Central memory CD4-positive, alpha-beta T cell (primary cell): ENCODE measurements around the gene HOXA4.

Experiments
- DNase-seq: peaks from one replicate; pipeline ENCODE4 v3.0.0; 2022

HOXA4 gene

DNA sequence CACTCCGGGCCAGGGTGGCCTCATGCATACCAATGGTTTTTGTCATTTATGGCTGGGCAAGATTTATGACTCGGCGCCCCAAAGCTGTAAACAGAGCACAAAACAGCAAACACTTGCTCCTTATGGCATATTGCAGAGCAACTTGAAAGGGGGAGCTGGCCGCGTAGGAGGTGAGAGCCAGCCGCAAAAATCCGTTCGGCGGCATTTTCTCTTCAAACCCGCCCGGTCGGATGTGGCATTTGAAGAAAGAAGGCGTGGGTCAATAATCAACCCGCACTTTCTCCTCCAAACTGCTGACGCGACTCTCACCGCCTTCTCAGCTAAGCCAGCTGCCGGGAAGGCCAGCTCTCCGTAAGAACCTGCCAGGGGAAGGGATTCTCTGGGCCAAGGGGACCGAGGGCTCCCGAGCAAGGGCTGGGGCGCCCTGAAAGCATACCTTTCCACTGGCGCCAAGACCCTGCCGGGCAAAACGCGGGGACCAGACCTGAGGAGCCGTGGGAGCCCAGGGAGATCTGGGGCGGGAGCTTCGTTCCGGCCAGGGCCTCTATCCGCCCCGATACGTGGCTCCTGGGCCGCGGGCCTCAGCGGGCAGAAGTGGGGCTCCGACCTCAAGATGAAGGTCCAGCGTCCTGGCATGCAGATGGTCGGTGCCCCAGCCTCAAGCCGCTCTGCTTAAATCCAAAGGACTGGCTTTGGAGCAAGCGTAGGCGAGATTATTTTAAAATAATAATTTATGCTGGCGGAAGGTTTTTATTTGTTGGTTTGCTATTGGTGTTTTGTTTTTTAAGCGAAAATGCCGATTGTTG, 15.1 kb downstream of the HOXA4 start:
- no peak for DNase-seq

DNA sequence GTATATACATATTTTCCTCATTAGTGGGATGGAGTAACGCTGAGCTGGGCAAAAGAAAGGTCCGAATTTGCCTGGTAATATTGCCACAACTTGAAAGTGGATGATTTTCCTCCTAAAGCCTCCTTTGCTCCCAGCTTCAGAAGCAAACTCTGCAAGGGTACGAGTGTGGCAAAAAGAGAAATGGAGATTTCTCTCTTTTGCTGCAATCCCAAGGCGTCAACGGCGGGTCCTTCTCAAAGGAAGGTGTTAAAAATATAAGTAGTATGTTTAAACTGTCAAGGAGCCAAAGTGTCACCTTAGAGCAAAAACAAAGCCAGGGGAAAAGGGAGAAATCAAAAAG, 15.7 kb downstream of the HOXA4 start:
- no peak for DNase-seq

DNA sequence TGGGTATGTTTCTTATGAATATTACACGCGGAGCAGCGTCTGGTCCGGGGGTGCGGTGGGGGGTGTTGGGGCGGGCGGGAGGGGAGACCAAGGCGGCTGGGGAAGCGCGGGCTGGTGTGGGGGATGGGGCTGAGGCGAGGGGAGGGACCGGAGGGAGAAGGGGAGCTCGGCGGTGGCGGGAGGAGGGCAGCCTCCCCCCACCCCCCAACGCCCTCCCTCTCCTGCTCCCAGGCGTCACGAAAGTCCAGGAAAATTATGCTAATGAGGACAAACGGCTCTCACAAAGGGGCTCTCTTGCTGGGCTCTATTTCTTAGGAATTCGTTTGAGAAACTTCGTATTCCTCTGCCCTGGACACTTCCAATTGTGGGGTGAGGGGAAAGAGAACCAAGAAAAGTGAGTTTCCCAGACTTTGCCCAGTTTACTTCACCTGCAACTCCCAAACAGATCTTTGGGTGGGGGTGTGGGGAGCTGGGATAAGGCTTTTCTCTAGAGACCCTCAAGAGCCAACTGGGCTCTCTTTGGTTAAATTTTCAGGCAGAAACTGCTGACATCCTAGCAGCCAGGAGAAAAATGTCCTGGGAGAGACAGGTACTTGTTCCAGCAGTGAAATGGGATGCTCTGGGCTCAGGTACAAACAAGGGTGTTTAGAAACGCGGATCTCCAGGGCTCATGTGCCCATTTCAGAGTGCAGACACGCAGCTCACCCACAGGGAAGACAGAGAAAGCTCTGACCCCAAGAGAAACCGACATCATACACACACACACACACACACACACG, 16.4 kb downstream of the HOXA4 start:
- DNase-seq = no peak

DNA sequence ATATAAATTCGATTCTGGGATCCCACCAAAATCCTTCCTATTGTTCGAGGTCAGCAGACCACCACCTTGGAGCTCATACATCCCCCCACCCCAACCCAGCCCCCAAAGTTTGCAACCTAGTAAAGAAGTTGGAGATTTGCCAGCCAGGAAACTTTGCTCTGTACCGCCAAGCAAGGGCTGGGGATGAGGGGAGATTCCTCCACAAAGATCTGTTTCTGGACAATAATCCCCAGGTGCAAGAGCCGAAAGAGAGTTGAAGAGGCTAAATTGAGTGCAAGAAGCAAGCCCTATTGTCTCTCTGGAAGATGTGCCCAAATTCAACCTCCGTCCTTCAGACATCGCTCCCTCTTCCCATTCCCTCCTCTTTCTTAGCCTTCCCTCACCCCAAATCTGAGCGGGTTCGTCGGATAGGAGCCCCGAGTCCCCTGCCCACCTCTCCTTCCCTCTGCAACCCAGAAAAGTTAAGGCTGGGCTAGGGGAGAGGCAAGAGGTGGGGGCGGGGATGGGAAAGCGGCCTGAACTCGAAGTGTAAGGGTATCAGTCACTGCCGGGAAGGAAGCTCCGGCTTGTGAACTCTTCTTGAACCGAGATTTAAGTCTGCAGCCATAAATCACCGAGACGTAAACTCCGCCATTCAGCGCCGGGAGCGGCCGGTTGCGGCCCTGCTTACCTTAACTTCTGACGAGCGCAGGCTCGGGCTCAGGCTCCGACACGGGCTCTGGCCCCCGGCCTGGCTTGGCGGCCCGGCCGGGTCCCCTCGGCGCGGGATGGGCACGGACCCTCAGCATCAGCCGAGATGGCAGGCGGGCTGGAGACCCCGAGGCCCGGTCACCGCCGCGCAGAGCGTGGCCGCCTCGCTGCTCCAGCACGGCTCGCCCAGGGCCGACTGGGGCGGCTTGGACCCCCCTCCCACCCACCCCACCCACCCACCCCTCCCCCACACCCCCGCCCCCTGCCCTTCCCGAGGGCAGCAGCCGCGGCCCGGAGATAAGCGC, 17.3 kb downstream of the HOXA4 start:
- DNase-seq = no peak

DNA sequence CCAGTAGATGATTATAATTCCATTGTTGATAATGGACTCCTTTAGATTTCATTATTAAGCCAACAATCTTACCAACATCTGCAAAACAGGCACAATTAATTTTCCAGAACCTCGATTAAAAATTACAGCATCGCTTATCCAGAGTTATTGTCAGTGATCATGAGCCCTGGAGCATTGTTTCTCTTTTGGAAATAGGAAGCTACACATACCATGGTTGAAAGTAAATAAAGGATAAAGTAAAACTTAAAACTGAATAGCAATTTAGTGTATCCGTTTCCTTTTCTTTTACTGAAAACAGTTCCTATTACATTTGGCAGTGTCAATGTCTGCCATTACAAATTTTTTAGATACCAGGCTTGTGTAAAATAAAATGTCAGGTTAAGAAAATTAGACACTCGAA, 18.2 kb downstream of the HOXA4 start:
- DNase-seq = no peak

DNA sequence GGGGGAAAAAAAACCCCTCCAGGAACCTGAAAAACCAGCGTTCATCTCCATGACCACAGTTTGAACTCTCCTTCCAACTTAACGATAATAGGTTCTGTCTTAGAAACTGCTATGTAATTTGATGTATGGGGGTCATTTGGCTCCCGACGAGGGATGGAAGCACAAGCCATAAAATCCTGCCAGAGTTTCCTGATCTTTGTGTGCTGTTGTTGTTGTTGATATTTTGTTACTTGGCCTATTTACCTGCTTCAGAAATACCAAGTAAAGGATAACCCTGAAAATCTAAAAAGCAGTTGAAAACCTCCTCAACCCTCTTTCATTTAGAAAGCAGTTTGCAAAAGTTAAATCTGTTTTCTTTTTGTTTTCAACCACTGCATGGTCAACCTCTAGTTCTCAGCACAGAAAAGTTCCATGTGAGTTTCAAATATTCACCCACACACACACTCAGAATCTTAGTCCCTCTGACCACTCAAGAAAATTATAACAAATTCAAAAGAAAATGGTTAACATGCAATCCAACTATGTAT, 18.7 kb downstream of the HOXA4 start:
- no peak for DNase-seq

DNA sequence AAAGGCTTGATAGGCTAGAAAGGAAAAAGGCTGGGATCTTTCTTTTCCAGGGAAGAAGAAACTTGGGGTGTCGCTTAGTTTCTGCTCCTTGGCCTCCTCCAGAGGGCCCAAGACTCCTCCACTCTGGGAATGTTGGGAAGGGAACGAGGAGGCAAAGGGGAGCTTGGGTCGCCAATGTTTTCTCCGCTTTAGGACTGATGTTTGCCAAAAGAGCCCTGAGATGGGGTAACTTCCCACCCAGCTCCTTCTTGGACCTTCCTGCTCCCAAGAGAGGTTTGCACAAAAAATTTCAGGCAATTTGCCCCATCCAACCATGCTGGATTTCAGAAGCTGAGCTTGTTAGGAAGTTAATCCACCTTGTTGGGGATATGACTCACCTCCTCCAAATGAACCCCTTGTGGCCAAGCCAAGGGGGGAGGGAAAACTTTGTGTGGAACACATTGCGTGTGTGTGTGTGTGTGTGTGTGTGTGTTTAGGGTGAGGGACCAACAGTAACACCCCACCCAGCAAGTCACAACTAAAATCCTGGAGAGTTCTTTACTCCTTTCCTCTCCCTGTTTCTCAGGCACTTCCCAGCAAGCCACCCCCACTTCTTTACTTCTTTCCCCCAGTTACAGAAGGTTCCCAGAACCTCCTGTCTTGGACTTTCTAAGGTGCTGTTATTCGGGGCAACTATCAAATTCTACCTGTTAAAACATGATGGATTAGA, 19.4 kb downstream of the HOXA4 start:
- no peak for DNase-seq

DNA sequence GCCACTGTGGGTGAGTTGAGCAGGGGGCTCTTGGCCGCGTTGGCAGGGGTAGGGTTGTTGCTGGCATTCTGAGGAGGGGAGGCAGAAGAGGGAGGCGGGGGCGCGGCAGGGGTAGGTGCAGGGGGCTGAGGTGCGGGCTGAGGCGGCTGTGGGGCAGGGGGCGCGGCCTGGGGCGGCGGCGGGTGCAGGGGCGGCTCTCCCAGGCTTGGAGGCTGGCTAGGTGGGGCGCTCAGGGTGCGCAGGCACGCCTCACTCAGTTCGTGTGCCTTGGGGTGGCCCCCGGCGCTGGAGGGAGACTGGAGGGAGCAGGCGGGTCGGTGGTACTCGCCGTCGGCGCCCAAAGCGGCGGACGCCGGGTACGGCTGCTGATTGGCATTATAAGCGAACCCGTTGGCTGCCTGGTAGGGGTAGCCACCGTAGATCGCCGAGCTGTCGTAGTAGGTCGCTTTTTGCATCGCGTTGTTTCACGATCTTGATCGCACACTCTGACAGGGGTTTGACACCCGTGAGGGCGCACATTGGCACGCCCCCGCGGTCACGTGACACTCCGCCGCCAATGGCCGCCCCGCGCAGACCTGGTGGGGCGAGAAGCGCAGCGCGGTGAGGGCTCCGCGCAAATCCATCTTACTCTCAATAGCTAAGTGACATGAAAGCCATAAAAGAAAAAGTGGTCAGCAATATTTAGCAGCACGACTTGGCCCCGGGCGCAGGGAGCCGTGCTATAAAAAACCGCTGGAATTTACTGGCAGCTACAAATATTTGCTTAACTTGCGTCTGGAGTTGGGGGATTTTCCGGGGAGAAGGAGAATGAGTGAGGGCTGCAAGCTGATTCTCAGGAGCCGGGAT, 20.1 kb downstream of the HOXA4 start:
- no peak for DNase-seq

DNA sequence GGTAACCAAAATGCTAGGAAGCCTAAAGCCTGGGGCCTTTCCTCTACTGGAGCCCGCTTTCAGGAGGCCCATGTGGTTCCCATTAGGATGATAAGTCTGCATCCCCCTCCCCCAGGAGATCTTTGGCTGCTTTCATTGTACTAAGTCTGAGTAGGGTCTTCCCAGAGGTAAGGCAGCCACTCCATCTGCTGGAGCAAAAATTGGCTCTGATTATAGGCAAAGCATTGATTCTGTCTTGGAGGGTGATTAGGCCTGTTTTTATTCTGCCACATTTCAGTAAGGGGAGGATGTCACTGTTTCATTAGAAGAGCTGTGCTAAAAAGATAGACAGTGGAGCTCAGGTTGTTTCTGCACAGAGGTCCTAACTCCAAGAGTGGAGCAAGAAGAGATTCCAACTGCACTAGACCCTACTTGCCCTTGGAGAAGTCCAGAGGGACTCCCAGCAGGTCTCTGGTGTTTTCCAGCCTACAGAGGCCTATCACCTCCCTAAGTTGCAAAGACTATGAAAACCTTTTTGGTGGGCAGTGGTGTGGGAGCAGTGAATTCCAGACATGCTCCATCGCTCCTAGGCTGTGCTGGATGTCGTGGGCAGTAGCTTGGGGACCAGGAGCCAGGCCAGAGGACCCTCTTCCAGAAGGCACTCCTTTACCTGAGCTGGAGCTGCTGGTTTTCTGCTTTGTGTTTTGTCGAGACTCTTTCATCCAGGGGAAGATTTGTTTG, 20.9 kb downstream of the HOXA4 start:
- DNase-seq = no peak

DNA sequence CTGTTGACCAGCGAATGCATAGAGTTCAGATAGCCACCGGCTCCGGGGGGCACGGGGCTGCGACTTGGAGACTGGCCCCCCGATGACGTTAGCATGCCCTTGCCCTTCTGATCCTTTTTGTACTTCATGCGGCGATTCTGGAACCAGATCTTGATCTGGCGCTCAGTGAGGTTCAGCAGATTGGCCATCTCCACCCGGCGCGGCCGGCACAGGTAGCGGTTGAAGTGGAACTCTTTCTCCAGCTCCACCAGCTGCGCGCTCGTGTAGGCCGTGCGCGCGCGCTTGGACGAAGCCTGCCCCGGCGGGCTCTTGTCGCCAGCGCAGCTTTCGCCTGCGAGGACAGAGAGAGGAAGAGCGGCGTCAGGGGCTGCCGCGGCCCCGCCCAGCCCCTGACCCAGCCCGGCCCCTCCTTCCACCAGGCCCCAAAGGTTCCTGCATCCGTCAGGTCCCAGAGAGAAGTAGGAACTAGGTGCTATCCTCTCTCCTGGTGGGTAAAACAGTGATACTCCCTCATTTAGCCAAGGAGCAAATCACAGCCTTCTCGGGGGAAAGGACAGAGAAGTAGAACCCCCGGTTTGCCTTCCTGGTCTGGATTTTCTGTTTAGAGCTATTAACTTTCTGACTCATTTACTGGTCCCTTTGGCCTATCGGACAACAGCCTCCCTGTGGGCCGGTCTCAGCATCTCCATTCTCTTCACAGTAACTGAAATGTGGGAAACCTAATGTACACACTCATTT, 22.0 kb downstream of the HOXA4 start:
- no peak for DNase-seq

DNA sequence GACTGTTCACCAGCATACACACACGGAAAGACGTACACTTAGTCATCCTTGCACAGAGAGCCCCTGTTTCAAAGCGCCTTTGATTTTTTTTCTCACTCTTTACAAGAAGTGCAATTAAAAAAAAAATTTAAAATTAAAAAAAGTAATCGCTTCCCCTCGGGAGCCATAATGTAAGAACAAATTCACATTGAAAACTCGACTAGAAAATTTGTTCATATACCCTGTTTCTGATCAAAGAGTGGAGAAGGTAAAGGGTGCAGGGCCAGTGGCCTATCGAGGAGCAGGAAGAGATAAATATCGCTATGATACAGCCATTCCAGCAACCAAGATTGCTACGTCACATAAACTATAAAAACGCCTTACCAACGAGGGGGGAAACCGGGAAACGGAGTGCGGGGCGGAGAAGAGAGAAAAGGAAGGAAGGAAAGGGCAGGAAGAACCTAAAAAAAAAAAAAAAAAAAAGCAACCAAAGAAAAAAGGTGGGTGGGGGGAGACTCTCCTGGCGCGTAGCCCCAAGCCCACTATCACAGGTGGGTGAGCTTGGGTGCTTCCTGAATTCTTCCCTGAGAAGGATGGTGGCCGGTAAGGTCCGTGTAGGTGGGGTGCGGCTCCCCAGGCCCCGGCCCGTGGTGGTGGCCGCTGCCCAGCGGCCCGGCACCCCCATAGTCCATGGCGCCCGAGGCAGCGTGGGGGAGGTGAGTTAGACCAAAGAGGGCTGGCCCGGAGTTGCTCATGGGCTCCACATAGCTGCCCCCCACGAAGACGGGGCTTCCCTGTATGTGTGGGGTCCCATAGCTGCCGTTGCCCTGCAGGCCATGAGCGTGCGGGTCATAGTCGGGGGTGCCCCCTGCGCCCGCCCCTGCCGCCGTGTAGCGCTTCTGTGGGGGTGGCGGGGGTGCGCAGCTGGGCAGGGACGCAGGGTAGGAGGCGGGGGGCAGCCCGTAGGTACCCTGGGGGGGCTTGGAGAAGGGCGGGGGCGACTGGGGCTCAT, 22.9 kb downstream of the HOXA4 start:
- no peak for DNase-seq

DNA sequence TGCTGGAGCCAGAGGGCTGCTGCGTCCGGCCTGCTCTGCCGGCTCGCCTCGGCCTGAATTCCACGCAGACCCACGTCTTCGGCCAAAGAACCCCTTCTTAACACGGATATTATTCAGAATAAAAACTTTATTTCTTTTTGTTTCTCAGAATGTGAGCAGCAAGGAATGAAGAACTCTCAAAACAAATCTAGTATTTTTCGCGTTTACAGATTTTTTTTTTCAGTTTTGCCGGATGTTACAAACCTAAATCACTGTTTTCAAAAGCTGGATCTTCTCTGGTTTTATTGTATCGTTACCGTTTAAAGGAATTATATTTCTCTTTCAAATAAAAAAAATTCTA, 23.7 kb downstream of the HOXA4 start:
- no peak for DNase-seq

DNA sequence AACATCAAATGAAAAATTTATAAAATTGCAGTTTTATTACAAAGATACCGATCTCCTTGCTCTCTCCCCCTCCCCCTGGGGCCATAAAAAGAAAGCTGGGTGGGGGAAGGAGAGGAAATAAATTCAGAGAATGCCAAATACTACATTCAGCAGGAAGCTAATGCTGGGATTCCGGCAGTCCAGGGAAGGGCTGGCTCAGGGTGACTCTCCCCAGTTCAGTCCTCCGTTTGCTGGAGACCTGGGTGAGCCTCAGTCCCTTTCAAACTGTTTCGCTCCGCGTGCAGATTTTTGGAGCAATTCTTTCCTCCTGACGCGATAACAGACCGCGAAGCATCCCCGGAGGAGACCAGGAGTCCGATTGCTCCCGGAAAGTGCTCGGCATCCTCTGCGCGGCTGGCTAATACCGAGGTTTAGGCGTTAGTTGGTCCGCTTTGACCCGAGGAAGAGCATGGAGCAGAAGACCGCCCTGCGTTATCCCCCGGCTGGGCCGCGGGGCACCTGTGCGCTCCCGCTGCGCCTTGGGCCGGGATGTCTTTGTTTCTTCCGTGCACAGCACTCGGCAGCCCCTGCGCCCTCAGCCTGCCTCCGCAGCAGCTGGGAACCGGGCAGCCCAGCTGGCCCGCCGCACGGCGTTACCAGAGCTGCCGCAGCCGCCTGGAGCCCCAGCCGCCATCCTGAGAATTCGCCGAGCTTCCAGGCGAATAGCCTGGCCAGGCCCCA, 24.2 kb downstream of the HOXA4 start:
- no peak for DNase-seq

DNA sequence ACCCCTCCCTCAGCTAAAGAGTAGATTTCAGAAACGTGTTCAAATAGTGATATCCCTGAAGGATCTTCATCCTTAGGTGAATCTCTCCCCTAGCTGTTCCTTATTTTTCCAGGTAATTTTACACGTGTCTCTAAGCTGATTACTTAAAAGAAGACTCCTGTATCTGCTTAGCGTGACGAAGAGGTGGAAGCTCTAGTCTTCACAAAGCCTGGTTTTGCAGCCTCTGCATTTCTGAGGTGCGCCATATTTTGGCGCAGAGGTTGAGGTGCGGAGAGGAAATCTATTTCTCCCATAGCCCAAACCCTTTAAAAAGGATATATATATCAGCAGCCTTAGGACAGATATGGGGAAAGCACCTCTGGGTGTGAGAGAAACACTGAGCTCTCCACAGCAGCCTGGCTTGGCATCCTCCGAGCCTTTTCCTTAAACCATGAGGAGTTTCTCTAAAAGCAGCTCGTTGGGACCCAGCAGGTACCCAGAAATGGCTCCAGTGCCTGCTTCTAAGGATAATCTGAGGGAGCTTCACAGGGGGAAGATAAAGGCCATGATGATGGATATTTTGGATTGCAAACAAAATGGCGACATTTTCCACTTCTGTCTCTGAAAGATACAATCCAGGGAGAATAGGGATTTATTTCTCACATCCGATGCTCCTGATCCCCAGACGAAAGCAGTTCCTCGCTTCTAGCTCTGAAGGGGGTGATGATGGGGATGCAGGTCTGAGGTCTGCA, 25.1 kb downstream of the HOXA4 start:
- no peak for DNase-seq

DNA sequence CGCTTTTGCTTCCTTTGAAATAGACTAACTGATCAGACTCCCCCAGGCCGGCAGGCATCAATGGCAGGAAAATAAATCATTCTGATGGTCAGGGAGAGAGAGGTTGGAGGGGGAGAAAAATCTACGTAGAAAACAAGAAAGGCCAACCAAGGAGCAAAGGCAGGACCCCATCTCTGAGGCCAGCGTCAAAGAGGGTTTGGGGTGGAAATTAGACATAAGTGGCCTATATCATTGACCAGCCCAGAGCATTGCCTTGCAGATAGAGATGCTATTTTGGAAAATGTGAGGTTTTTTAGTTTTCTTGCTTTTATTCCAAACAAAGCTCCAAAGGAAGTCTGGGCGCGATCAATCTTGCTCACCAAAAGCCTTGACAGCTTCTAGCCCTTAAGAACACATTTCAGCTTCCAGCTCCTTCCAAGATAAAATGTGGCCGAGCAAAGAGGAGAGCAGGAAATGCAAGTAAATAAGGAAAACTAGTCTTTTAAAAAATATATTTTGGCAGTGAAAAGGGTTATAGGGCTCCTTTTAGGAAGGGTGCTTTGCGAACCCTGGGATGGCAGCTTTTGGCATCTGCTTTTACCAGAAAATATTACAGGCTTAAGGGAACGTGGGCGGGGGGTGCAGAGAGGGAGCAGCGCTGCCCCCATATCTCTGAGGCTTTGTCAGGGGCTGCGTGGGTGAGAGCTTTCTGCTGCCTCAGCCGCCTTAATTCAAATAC, 26.1 kb downstream of the HOXA4 start:
- no peak for DNase-seq

DNA sequence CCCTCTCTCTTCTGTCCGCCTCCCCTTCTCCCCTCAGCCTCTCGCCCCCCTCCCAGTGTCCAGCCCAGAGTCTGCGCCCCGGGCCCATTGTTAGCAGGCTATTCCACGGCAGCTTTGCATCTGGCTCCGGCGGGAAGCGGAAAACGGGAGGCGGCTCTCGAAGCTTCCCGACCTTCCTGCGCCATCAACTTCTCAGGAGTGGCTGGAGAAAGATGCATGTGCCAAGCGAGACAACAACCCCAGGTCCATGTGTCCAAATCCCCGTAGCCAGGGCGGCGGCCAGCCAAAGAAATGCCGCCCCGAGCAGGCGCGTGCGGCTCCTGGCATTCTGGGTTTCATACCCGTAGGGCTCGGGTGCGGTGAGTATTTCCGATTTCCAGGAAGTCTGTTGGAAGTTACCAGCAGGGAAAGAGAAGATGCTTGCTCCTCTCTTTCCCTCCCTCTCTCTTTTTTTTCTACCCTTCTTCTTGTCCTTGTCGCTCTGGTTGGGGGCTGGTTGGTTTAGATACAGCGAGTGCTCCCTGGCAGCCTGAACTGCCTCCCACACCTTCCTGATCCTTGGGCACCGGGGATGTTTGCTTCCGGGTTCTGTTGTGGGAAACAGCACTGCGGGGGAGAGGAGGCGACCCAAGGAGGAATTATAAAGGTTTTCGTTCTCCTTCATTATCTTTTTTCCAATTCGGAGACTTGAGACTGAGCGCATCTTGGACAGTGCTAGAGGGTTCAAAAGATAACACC, 26.9 kb downstream of the HOXA4 start:
- DNase-seq = no peak
